ENCODE measurements around the gene KRT73. TPM values are rescaled to one million over a fixed set of nuclear protein-coding genes. Genes with fewer than 3 reads are reported as not detected.

Gene KRT73
- polyA plus RNA-seq, 1 experiment, result not detected

DNA sequence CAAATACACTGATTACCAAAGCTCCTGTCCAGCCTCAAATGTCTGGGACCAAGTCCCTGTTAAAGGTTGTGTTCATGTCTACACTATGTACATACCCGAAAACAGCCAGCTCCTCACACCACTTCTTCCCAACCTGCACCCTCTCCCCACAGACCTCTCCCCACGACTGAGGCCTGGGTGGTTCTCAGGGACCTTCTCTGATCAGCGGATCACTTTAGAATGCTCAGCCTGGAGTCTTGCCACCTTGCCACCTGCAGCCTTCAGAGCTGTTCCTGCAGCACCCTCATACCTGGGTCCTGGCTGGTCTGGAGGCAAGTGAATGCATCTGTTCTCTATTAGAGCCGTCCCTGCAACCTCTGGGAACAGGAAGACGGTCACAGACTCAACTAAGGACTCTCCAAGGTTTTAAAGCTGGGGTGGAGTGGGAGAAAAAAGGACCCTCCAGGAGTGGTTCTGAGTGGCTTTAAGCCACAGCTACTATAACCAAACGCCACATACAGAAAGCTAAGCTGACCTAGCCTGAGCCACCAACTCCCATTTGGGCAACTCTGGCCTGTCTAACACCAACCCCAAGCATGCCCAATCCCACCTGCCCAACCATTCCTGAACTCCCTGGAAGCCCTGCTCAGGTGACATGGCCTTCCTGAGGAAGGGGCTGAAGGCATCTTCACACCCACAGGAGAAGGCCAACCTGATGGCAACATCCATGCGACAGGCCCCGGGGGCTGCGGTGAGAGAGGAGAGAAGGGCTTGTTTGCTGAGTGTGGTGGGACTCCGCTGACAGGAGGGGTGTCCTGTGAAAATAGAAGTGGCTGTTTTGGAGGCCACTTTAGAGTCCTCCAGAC is 25.1 kb upstream of the KRT73 start:
- no peak for DNase-seq (ENCODE audit: low read depth)
- Histone ChIP-seq H3K27me3 (ENCODE audit: control insufficient read depth, insufficient read depth, low read length) (peaks cover 15% of the 10 kb centered on the region), H3K4me3 (ENCODE audit: low read depth, low read length) (no peak overlapping the region), H3K36me3 (ENCODE audit: control insufficient read depth, insufficient read depth, low read length) (no peaks in the 10 kb centered on the region)
- POLR2A ChIA-PET, result no interaction called here
- TF ChIP-seq, protein P1, sequence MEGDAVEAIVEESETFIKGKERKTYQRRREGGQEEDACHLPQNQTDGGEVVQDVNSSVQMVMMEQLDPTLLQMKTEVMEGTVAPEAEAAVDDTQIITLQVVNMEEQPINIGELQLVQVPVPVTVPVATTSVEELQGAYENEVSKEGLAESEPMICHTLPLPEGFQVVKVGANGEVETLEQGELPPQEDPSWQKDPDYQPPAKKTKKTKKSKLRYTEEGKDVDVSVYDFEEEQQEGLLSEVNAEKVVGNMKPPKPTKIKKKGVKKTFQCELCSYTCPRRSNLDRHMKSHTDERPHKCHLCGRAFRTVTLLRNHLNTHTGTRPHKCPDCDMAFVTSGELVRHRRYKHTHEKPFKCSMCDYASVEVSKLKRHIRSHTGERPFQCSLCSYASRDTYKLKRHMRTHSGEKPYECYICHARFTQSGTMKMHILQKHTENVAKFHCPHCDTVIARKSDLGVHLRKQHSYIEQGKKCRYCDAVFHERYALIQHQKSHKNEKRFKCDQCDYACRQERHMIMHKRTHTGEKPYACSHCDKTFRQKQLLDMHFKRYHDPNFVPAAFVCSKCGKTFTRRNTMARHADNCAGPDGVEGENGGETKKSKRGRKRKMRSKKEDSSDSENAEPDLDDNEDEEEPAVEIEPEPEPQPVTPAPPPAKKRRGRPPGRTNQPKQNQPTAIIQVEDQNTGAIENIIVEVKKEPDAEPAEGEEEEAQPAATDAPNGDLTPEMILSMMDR (IDR thresholded peaks at IDR 0.05; ENCODE audit: insufficient read depth, low read depth, low read length), result no peak
- CTCF ChIA-PET, result interaction anchor here (1.2 kb wide), 1 partner anchor 20 kb away, joined by 3 read pairs; no protein-coding TSS in a partner anchor

DNA sequence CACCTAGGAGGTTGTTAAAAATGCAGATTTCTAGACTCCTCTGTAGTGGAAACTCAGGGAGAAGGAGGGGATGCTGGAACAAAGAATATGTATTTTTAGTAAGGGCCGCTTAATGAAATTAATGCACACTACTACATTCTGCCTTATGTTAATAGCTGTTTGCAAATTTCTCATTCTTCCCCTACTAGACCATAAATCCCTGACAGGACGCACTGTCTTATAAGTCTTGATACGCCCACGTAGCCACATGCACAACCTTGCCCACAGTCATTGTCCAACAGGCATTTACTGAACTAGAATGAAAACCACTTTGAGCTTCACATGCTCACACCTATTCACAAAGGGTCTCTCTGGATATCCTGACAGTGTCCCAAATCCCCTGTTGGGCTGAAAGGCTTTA is 23.1 kb upstream of the KRT73 start:
- no peak for DNase-seq (ENCODE audit: low read depth)
- H3K36me3 ChIP-seq (ENCODE audit: control insufficient read depth, insufficient read depth, low read length), result no peaks in the 10 kb centered on the region
- ChIA-PET CTCF (interaction anchor here (1.1 kb wide), 1 partner anchor 13 kb away, joined by 3 read pairs; no protein-coding TSS in a partner anchor), POLR2A (no interaction called here)
- H3K4me3 ChIP-seq (ENCODE audit: low read depth, low read length), result no peak overlapping the region
- TF ChIP-seq, protein P1 (IDR thresholded peaks at IDR 0.05; ENCODE audit: insufficient read depth, low read depth, low read length), result no peak
- peaks cover 15% of the 10 kb centered on the region for H3K27me3 ChIP-seq (ENCODE audit: control insufficient read depth, insufficient read depth, low read length)

DNA sequence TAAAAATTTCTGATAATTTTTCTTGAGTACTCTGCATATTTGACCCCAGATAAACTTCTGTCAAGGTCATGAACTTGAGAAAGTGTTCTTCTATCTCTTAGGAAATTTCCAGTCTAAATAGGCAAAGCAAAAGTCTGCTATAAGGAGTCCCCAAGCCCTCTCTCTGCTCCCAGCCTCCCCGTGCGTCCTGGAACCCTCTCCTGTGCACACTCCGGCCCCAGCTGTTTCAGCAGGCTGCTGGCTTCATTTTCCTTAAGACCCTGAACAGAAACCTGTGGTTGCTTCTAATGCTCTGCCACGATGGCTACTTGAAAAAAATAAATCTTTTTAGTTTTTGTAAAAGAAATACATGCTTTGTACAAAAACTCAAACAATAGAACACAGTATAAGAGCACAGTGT is 18.9 kb upstream of the KRT73 start:
- TF ChIP-seq, protein P1 (IDR thresholded peaks at IDR 0.05; ENCODE audit: insufficient read depth, low read depth, low read length), result no peak
- no peak for DNase-seq (ENCODE audit: low read depth)
- Histone ChIP-seq H3K36me3 (ENCODE audit: control insufficient read depth, insufficient read depth, low read length) (no peaks in the 10 kb centered on the region), H3K4me3 (ENCODE audit: low read depth, low read length) (no peak overlapping the region), H3K27me3 (ENCODE audit: control insufficient read depth, insufficient read depth, low read length) (peaks cover 11% of the 10 kb centered on the region)
- CTCF ChIA-PET, result no interaction called here
- POLR2A ChIA-PET, result no interaction called here

DNA sequence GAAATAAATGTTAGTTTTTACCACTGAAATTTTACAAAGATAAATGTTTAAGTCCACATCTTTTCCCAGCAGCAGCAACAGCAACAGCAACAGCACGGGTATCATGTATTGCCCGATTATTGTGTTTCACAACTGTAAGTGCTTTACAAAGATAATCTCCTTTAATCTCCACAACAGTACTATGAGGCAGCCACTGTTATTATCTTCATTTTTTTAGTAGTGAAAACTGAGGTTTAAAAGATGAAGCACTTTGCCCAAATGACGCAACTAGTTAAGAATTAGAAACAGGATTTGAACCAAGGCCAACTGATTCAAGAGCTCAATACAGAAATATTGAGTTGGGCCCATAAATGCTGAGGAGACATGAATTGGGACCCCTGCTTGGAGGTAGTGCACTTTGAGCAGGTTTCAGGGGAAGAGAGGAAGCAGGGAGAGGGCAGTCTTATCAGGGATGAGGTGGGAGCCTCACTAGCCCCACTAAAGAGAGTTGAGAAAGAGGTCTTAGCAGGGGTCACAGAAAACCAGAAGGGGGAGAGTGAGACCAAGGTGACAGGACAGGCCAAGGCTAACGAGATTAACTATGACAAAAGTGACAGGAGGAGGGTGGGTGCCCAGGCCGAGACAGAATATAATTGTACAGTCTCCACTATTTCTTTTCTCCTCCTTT is 18.4 kb upstream of the KRT73 start:
- POLR2A ChIA-PET, result no interaction called here
- DNase-seq (ENCODE audit: low read depth), result no peak
- Histone ChIP-seq H3K27me3 (ENCODE audit: control insufficient read depth, insufficient read depth, low read length) (peaks cover 10% of the 10 kb centered on the region), H3K4me3 (ENCODE audit: low read depth, low read length) (no peak overlapping the region), H3K36me3 (ENCODE audit: control insufficient read depth, insufficient read depth, low read length) (no peaks in the 10 kb centered on the region)
- TF ChIP-seq, protein P1 (IDR thresholded peaks at IDR 0.05; ENCODE audit: insufficient read depth, low read depth, low read length), result no peak
- CTCF ChIA-PET, result no interaction called here

DNA sequence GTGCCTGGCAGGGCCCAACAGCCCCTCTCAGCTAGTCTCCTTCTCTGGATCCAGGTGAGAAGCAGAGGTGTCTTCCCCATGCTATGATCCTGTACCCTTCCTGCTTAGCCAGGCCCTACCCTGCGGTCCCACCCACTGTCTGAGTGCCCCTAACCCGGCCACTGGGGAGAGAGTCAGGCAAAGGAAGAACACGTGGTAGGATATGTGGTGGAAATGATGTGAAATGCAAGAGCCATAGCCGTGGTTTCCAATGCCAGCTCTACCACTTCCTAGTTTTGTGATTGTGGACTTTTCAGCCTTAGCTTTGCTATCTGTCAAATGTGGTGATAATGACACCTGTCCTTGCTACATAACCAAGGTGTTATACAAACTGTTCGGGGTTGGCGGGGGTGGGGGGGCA is 17.8 kb upstream of the KRT73 start:
- POLR2A ChIA-PET, result no interaction called here
- no peaks in the 10 kb centered on the region for H3K36me3 ChIP-seq (ENCODE audit: control insufficient read depth, insufficient read depth, low read length)
- no peak for DNase-seq (ENCODE audit: low read depth)
- CTCF ChIA-PET, result interaction anchor here (0.6 kb wide), 1 partner anchor 181 kb away, joined by 3 read pairs; no protein-coding TSS in a partner anchor
- no peak overlapping the region for H3K4me3 ChIP-seq (ENCODE audit: low read depth, low read length)
- TF ChIP-seq, protein P1 (IDR thresholded peaks at IDR 0.05; ENCODE audit: insufficient read depth, low read depth, low read length), result no peak
- peaks cover 7% of the 10 kb centered on the region; the same call in 1 of the 2 replicates for H3K27me3 ChIP-seq (ENCODE audit: control insufficient read depth, insufficient read depth, low read length)

All from BJ (cell line).